SK-N-SH treated with all-trans-retinoic acid at 6 μM for 48 hours (cell line): ENCODE data around the gene REN.

Experiments
- ATAC-seq: fragments of 200-7000 bp; cut with Tn5 transposase; 3 replicates; pipeline ENCODE4 v1.9.1; 2020; ENCODE audit warnings: mild to moderate bottlenecking, moderate library complexity
- ARNTL ChIP-seq: fragments of 450-650 bp; formaldehyde crosslinking; IDR thresholded peaks from 2 replicates; pipeline ENCODE4 v1.5.0; 2020; ENCODE audit warnings: low read depth, mild to moderate bottlenecking, moderate library complexity, borderline replicate concordance
- BACH2 ChIP-seq: fragments of 250-450 bp; sonication (Bioruptor Pico); IDR thresholded peaks from 2 replicates; pipeline ENCODE4 v1.9.0; 2021; ENCODE audit warnings: mild to moderate bottlenecking, borderline replicate concordance
- CREB5 ChIP-seq: fragments of 250-450 bp; sonication (Bioruptor Pico); IDR thresholded peaks from 2 replicates; pipeline ENCODE4 v1.5.1; 2020; ENCODE audit warnings: low read depth, mild to moderate bottlenecking, moderate library complexity
- CSDC2 ChIP-seq: fragments of 250-450 bp; sonication (Bioruptor Pico); IDR thresholded peaks from 2 replicates; pipeline ENCODE4 v1.5.0; 2020; ENCODE audit warnings: mild to moderate bottlenecking, moderate library complexity
- ESRRG ChIP-seq: fragments of 250-450 bp; sonication (Bioruptor Pico); IDR thresholded peaks from 2 replicates; pipeline ENCODE4 v1.6.1; 2021; ENCODE audit warnings: mild to moderate bottlenecking
- GLIS3 ChIP-seq: fragments of 250-450 bp; sonication (Bioruptor Pico); IDR thresholded peaks from 2 replicates; pipeline ENCODE4 v1.5.0; 2020; ENCODE audit warnings: mild to moderate bottlenecking, moderate library complexity
- OSR1 ChIP-seq: fragments of 250-450 bp; sonication (Bioruptor Pico); IDR thresholded peaks from 2 replicates; pipeline ENCODE4 v1.8.0; 2022; ENCODE audit warnings: moderate library complexity, mild to moderate bottlenecking, inconsistent platforms
- PATZ1 ChIP-seq: fragments of 250-450 bp; sonication (Bioruptor Pico); IDR thresholded peaks from 2 replicates; pipeline ENCODE4 v1.8.0; 2020; ENCODE audit warnings: mild to moderate bottlenecking, moderate library complexity, borderline replicate concordance
- POU6F1 ChIP-seq: fragments of 250-450 bp; sonication (Bioruptor Pico); IDR thresholded peaks from 2 replicates; pipeline ENCODE4 v1.8.0; 2021; ENCODE audit warnings: low read depth, mild to moderate bottlenecking, moderate library complexity, borderline replicate concordance
- PPARA ChIP-seq: fragments of 250-450 bp; sonication (Bioruptor Pico); IDR thresholded peaks from 2 replicates; pipeline ENCODE4 v1.5.0; 2020; ENCODE audit warnings: mild to moderate bottlenecking, borderline replicate concordance
- TCF4 ChIP-seq: fragments of 250-450 bp; sonication (Bioruptor Pico); IDR thresholded peaks from 2 replicates; pipeline ENCODE4 v1.8.0; 2021; ENCODE audit warnings: mild to moderate bottlenecking, moderate library complexity, borderline replicate concordance
- TOX ChIP-seq: fragments of 250-450 bp; sonication (Bioruptor Pico); IDR thresholded peaks from 2 replicates; pipeline ENCODE4 v1.8.0; 2021; ENCODE audit warnings: mild to moderate bottlenecking, moderate library complexity, borderline replicate concordance
- TSHZ2 ChIP-seq: fragments of 250-450 bp; sonication (Bioruptor Pico); IDR thresholded peaks from 2 replicates; pipeline ENCODE4 v1.5.0; 2020; ENCODE audit warnings: mild to moderate bottlenecking, moderate library complexity
- ZC3H10 ChIP-seq: fragments of 250-450 bp; sonication (Bioruptor Pico); IDR thresholded peaks from 2 replicates; pipeline ENCODE4 v1.5.1; 2021; ENCODE audit warnings: mild to moderate bottlenecking, moderate library complexity
- ZFP3 ChIP-seq: fragments of 250-450 bp; sonication (Bioruptor Pico); IDR thresholded peaks from 2 replicates; pipeline ENCODE4 v1.5.0; 2020; ENCODE audit warnings: mild to moderate bottlenecking, moderate library complexity
- ZNF565 ChIP-seq: fragments of 450-650 bp; formaldehyde crosslinking; conservative IDR thresholded peaks from 2 replicates; pipeline ENCODE4 v1.5.0; 2020; ENCODE audit warnings: low read depth, mild to moderate bottlenecking, moderate library complexity
- ZNF70 ChIP-seq: fragments of 450-650 bp; formaldehyde crosslinking; IDR thresholded peaks from 2 replicates; pipeline ENCODE4 v1.5.0; 2020; ENCODE audit warnings: mild to moderate bottlenecking, moderate library complexity

Gene REN

GRCh38 chr1:204170494-204171155 lies 4.5 kb upstream of the REN start (continued):
- no peak for TF ChIP-seq TSHZ2
- TF ChIP-seq ZNF565 (CRISPR knock-in tag): no peak
- TF ChIP-seq ZNF70: no peak

- TF ChIP-seq ZNF565 (CRISPR knock-in tag) (no peak), ZNF70 (no peak), TSHZ2 (no peak), PPARA (CRISPR knock-in tag) (no peak), BACH2 (no peak), POU6F1 (CRISPR knock-in tag) (no peak), OSR1 (CRISPR knock-in tag) (no peak), CREB5 (no peak), ARNTL (no peak), GLIS3 (CRISPR knock-in tag) (no peak), ESRRG (CRISPR knock-in tag) (no peak)
- ATAC-seq: no peak
Measured at GRCh38 chr1:204169858-204170257, 3.7 kb upstream of the REN start.

GRCh38 chr1:204167730-204168129 lies 1.6 kb upstream of the REN start:
- TF ChIP-seq POU6F1 (CRISPR knock-in tag): no peak
- no peak for TF ChIP-seq ZNF70
- no peak for TF ChIP-seq TCF4 (CRISPR knock-in tag)
- no peak for TF ChIP-seq TOX (CRISPR knock-in tag)
- no peak for TF ChIP-seq ZNF565 (CRISPR knock-in tag)
- TF ChIP-seq PPARA (CRISPR knock-in tag): no peak
- TF ChIP-seq ZFP3: no peak
- TF ChIP-seq PATZ1: no peak
- TF ChIP-seq ESRRG (CRISPR knock-in tag): no peak
- no peak for TF ChIP-seq CREB5
- no peak for TF ChIP-seq ZC3H10 (CRISPR knock-in tag)
- TF ChIP-seq CSDC2: no peak
- ATAC-seq: no peak
